ENCODE results near the gene FAM50A. TPM values are rescaled to one million over a fixed set of nuclear protein-coding genes. Genes with fewer than 3 reads are reported as not detected.

Gene FAM50A
- total RNA-seq, 1 experiment from 2014 or later, result 57.4 TPM

DNA sequence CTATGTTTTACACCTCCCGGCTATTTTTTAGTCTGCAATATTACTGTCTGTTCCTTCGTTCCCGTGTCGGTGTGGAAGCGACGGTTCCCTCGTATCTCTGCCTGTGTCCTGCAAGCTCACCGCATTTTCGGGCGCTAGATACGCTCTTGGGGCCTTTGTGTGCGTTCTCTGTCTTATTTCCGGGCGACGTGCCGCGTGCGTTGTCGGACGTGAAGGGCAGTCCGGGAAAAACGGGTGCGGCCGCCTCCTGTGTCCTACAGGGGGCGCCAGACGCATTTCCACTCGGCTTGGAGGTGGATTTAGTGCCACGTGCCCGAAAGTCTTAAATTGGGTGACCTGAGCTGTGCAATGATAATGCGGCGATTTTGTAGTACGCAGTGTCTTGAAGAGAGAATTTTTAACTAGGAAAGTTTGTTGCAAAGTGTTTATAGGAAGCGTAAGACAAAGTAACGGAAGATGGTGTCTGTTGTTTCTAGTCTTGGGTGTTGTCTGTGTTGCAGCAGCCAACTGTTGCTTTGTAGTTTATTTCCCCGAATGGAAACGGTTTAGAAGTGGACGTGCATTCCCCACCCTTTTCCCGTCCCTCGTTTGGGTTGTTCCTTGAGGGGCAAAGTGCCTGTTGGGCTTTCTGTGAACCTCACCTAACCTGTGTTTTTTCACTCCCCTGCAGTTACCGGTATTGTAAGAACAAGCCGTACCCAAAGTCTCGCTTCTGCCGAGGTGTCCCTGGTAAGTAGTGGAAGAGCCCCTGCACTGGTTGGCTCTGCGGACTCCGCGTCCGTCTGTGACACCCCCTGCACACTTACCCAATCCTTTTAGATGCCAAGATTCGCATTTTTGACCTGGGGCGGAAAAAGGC lies 45.0 kb upstream of the FAM50A start:
- H2AK5ac ChIP-seq (ENCODE audit: insufficient read length, low read length), result no peak overlapping the region
- peaks cover 3% of the 10 kb centered on the region; the same call in 1 of the 2 replicates for H3K79me2 ChIP-seq (ENCODE audit: insufficient read depth, low read length)
- H3K79me1 ChIP-seq (ENCODE audit: insufficient read depth, low read depth, low read length, poor library complexity, severe bottlenecking), result no peaks in the 10 kb centered on the region
- no peaks in the 10 kb centered on the region for H4K20me1 ChIP-seq (ENCODE audit: control insufficient read depth, insufficient read depth, insufficient read length)
- H2BK20ac ChIP-seq (ENCODE audit: low read depth, low read length, poor library complexity, severe bottlenecking), result no peak overlapping the region
- peaks cover 28% of the 10 kb centered on the region for H3K9me3 ChIP-seq (ENCODE audit: control insufficient read depth, low read depth, low read length)
- H3T11ph ChIP-seq (ENCODE audit: low read length), result no peak overlapping the region
- H4K8ac ChIP-seq (replicated peaks; ENCODE audit: insufficient read length, low read depth, low read length), result no peak overlapping the region
- TF ChIP-seq, protein P1, sequence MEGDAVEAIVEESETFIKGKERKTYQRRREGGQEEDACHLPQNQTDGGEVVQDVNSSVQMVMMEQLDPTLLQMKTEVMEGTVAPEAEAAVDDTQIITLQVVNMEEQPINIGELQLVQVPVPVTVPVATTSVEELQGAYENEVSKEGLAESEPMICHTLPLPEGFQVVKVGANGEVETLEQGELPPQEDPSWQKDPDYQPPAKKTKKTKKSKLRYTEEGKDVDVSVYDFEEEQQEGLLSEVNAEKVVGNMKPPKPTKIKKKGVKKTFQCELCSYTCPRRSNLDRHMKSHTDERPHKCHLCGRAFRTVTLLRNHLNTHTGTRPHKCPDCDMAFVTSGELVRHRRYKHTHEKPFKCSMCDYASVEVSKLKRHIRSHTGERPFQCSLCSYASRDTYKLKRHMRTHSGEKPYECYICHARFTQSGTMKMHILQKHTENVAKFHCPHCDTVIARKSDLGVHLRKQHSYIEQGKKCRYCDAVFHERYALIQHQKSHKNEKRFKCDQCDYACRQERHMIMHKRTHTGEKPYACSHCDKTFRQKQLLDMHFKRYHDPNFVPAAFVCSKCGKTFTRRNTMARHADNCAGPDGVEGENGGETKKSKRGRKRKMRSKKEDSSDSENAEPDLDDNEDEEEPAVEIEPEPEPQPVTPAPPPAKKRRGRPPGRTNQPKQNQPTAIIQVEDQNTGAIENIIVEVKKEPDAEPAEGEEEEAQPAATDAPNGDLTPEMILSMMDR (conservative IDR thresholded peaks at IDR 0.05), result peak; percentile 74
- H3K18ac ChIP-seq (ENCODE audit: insufficient read length, low read depth, low read length), result peak overlapping the region; percentile 96
- H2BK5ac ChIP-seq (ENCODE audit: insufficient read length, low read length), result peak overlapping the region; percentile 85
- H3K23ac ChIP-seq (ENCODE audit: insufficient read length, low read depth, low read length), result no peak overlapping the region
- peak overlapping the region; percentile 72 for H4K5ac ChIP-seq (ENCODE audit: insufficient read length, low read depth, low read length)
- H3K4ac ChIP-seq (ENCODE audit: low read depth, low read length), result no peak overlapping the region; the same call in 1 of the 2 replicates
- H3K14ac ChIP-seq (ENCODE audit: insufficient read depth, low read length), result peak overlapping the region; percentile 93; the same call in 1 of the 2 replicates
- H3K27ac ChIP-seq (ENCODE audit: insufficient read length, low read depth, low read length), result peak overlapping the region; percentile 70
- H3K9ac ChIP-seq (ENCODE audit: extremely low read depth, insufficient read length, low read length), result peak overlapping the region; percentile 99
- WGBS (ENCODE audit: extremely low coverage, insufficient read length, low lambda C conversion rate), result no CpG with 5 or more reads among the region's 49 CpGs
- H2AFZ ChIP-seq (ENCODE audit: low read length), result no peak overlapping the region
- H3K27me3 ChIP-seq (ENCODE audit: insufficient read depth, low read length), result no peaks in the 10 kb centered on the region
- Mint-ChIP-seq H3K27ac (peak overlapping the region; percentile 97 to 99 (median 99)), H3K4me1 (peaks cover 0 to 15% of the 10 kb centered on the region in 2 experiments; a peak in 2 of 4 replicates), H3K9me3 (peaks cover 62 to 63% of the 10 kb centered on the region in 2 experiments), H3K4me3 (peak overlapping the region; percentile 96 to 97), H3K36me3 (ENCODE audit: insufficient read depth in 1 of 3, low read depth in 3 of 3) (peaks cover 30 to 46% (median 36%) of the 10 kb centered on the region in 3 experiments), H3K27me3 (ENCODE audit: low read depth) (peaks cover 5% of the 10 kb centered on the region)
- H3K4me1 ChIP-seq (ENCODE audit: insufficient read depth, low read length), result no peaks in the 10 kb centered on the region
- H2BK15ac ChIP-seq (ENCODE audit: low read depth, low read length), result no peak overlapping the region
- no peak overlapping the region for H4K91ac ChIP-seq (ENCODE audit: insufficient read length, low read depth, low read length)
- H3K56ac ChIP-seq (ENCODE audit: insufficient read length, low read depth, low read length), result peak overlapping the region; percentile 60
- H3K23me2 ChIP-seq (ENCODE audit: insufficient read length, low read depth, low read length, poor library complexity, severe bottlenecking), result peaks cover 16% of the 10 kb centered on the region
- peak; percentile 70 for DNase-seq
- H3K4me2 ChIP-seq (ENCODE audit: insufficient read depth, insufficient read length, low read length), result peak overlapping the region; percentile 86
- H2BK120ac ChIP-seq (ENCODE audit: low read depth, low read length, poor library complexity, severe bottlenecking), result no peak overlapping the region
- H2BK12ac ChIP-seq (ENCODE audit: insufficient read length, low read depth, low read length), result no peak overlapping the region
